Tibial nerve (tissue), 4 donors: ENCODE results near the gene LRCH4. TPM values are rescaled to one million over a fixed set of nuclear protein-coding genes. Genes with fewer than 3 reads are reported as not detected.
A peak's percentile ranks its signal among the peaks of the same experiment; 100 is the strongest.

Experiments
- DNase-seq, 2 donors: peaks; one replicate each; pipeline ENCODE4 v3.0.0-alpha.2; 2019; ENCODE audit warnings: low spot score in 2 of 2
- H3K27ac ChIP-seq, 4 donors: fragments of 200-600 bp; sonication (generic) in 3 of 4; one replicate each; pipeline ENCODE4 v1.5.1; 2017 to 2019; ENCODE audit warnings: mild to moderate bottlenecking in 1 of 4
- H3K27me3 ChIP-seq, 2 donors: fragments of 200-600 bp; sonication (generic) in 1 of 2; one replicate each; pipeline versions ENCODE4 v1.5.1 to v1.6.0; 2017 to 2019
- H3K36me3 ChIP-seq, 3 donors: fragments of 200-600 bp; sonication (generic); one replicate each; pipeline ENCODE4 v1.5.1; 2018 to 2019
- H3K4me1 ChIP-seq, 4 donors: fragments of 200-600 bp; sonication (generic) in 3 of 4; one replicate each; pipeline ENCODE4 v1.5.1; 2017 to 2019
- H3K4me3 ChIP-seq, 4 donors: fragments of 200-600 bp; sonication (generic) in 3 of 4; one replicate each; pipeline ENCODE4 v1.5.1; 2017 to 2019; ENCODE audit warnings: mild to moderate bottlenecking in 1 of 4, moderate library complexity in 1 of 4
- H3K9me3 ChIP-seq, 4 donors: fragments of 200-600 bp; sonication (generic) in 3 of 4; one replicate each; pipeline ENCODE4 v1.5.1; 2017 to 2019
- CTCF ChIP-seq, 5 experiments: fragments of 200-600 bp in 3 of 5; fragments of 450-650 bp in 2 of 5; sonication (generic) in 3 of 5; IDR thresholded peaks; one replicate each; pipeline ENCODE4 v1.5.1; 2016 to 2019; ENCODE audit warnings: antibody characterized with exemption in 5 of 5, mild to moderate bottlenecking in 3 of 5, moderate library complexity in 2 of 5
- EP300 ChIP-seq, 2 donors: sonication (generic); formaldehyde crosslinking; IDR thresholded peaks; one replicate each; pipeline ENCODE4 v1.6.1; 2017; ENCODE audit warnings: antibody characterized with exemption in 2 of 2, mild to moderate bottlenecking in 1 of 2
- POLR2A ChIP-seq, 2 donors: fragments of 450-650 bp; IDR thresholded peaks; one replicate each; pipeline ENCODE4 v1.6.1; 2017; ENCODE audit warnings: antibody characterized with exemption in 2 of 2, mild to moderate bottlenecking in 2 of 2, moderate library complexity in 2 of 2
- WGBS, 2 donors: methylation state at CpG; one replicate each; pipeline ENCODE4 v1.1.5; 2018; 5-methylcytosine and 5-hydroxymethylcytosine counted together
- total RNA-seq, 4 donors: library from RNA; depleted of rRNA; stranded (reverse); fragments of >200 nt; gene quantifications; one replicate each; pipeline ENCODE4 v1.1.0, GENCODE V29; 2016

The LRCH4 gene
- total RNA-seq, 4 donors from 2014 or later, result 135 to 174 (median 170) TPM

- 93 to 95% methylated on average over 23 of the region's 23 CpGs for WGBS, 2 donors
- TF ChIP-seq POLR2A (IDR thresholded peaks at IDR 0.05) (no peak), CTCF (IDR thresholded peaks at IDR 0.05) (no peak), EP300 (IDR thresholded peaks at IDR 0.05) (no peak)
Measured at GRCh38 chr7:100620804-100621203, 34.9 kb upstream of the LRCH4 start.

GRCh38 chr7:100620239-100620638 is 34.3 kb upstream of the LRCH4 start:
- H3K36me3 ChIP-seq, result peaks cover 0 to 40% (median 0%) of the 10 kb centered on the region in 3 donors
- 89 to 93% methylated on average over 6 of the region's 6 CpGs for WGBS, 2 donors

More at GRCh38 chr7:100620804-100621203, 34.9 kb upstream of the LRCH4 start:
- no peaks in the 10 kb centered on the region for H3K9me3 ChIP-seq
- H3K4me1 ChIP-seq, result no peaks in the 10 kb centered on the region
- H3K4me3 ChIP-seq, result no peak overlapping the region
- no peak for DNase-seq
- peaks cover 0 to 34% (median 0%) of the 10 kb centered on the region in 3 donors for H3K36me3 ChIP-seq
- no peaks in the 10 kb centered on the region for H3K27me3 ChIP-seq
- no peak overlapping the region for H3K27ac ChIP-seq

GRCh38 chr7:100614308-100614861 is 28.5 kb upstream of the LRCH4 start:
- 87 to 93% methylated on average over 6 of the region's 6 CpGs for WGBS, 2 donors

More at GRCh38 chr7:100620239-100620638, 34.3 kb upstream of the LRCH4 start:
- no peaks in the 10 kb centered on the region for H3K9me3 ChIP-seq
- no peak for DNase-seq
- no peak overlapping the region for H3K4me3 ChIP-seq
- no peaks in the 10 kb centered on the region for H3K4me1 ChIP-seq
- H3K27me3 ChIP-seq, result no peaks in the 10 kb centered on the region
- no peak overlapping the region for H3K27ac ChIP-seq
- no peak for TF ChIP-seq CTCF (IDR thresholded peaks at IDR 0.05)

DNA sequence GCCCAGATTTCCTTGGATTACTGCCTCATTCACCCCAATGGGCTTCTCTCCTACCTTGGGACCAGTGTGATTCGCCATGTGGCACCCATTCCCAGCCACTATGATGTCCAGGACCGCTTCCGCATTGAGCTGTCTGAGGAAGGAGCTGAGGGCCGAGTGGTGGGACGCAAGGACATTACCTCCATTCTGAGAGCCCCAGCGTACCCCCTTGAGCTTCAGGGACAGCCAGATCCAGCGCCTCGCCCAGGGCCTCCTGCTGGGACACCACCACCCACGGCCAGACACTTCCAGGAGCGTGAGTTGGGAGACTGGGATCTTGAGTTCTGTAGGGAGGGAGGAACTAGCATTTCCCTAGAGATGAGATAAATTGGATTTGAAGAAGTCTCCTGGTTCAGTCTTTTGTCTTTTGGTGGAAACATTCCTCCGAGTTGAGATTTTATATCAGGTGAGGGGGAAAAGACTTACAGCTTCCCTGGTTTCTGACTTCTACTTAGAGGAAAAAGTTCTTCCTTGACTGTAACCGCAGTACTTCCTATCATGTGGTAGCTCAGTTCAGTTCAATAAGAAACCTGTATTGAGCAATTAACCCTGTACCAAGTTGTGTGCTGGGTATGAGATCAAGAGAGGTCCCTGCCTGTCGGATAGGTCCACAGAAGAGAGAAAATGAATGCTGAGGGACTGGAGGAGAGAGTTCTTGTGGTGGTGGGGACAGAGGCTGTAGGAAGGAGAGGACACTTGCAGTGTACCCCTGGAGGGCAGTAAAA is 27.7 kb upstream of the LRCH4 start:
- Histone ChIP-seq H3K9me3 (no peaks in the 10 kb centered on the region), H3K4me3 (peak overlapping the region in 3 of 4 donors; percentile 55 to 85 (median 66)), H3K36me3 (peaks cover 0 to 33% (median 0%) of the 10 kb centered on the region in 3 donors), H3K27ac (peak overlapping the region in 2 of 4 donors; percentile 94 to 96), H3K4me1 (peaks cover 0 to 22% (median 9%) of the 10 kb centered on the region in 4 donors), H3K27me3 (no peaks in the 10 kb centered on the region)
- WGBS, 2 donors, result 87 to 89% methylated on average over 12 to 13 of the region's 13 CpGs
- TF ChIP-seq CTCF (IDR thresholded peaks at IDR 0.05), result no peak
- no peak for DNase-seq

More at GRCh38 chr7:100614308-100614861, 28.5 kb upstream of the LRCH4 start:
- H3K27me3 ChIP-seq, result no peaks in the 10 kb centered on the region
- no peak overlapping the region for H3K4me3 ChIP-seq
- no peak for DNase-seq
- H3K36me3 ChIP-seq, result peaks cover 0 to 33% (median 0%) of the 10 kb centered on the region in 3 donors
- H3K4me1 ChIP-seq, result peaks cover 0 to 22% (median 9%) of the 10 kb centered on the region in 4 donors
- TF ChIP-seq POLR2A (IDR thresholded peaks at IDR 0.05), result no peak
- no peak for TF ChIP-seq CTCF (IDR thresholded peaks at IDR 0.05)
- H3K9me3 ChIP-seq, result no peaks in the 10 kb centered on the region
- no peak overlapping the region for H3K27ac ChIP-seq

DNA sequence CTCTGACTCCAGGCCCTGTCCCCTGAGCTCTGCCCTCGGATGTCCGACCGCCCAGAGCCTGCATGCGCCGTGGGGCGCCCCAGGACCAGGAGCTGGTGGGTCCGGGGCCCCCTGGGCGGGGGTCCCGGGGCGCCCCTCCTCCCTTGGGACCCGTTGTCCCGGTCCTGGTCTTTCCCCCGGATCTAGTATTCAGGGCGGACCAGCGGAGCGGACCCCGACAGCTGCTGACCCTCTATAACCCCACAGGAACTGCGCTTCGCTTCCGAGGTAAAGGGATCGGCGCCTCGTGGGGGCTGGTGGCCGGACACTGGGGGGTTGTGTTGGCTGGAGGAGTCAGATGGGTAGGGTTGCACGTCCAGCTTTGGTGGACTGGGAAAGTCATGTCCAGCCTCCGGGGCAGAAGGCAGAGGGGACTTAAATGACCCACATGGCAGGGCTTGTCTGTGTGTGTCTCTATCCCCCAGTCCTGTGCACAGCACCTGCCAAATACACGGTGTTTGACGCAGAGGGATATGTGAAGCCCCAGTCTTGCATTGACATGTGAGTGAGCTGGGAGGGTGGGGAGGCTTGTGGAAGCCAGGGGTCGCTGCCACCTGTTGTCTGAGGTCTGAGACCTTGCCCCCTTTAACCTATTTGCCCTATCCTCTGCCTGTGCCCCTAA is 26.9 kb upstream of the LRCH4 start:
- no peaks in the 10 kb centered on the region for H3K27me3 ChIP-seq
- no peaks in the 10 kb centered on the region for H3K9me3 ChIP-seq
- H3K4me1 ChIP-seq, result peaks cover 0 to 22% (median 9%) of the 10 kb centered on the region in 4 donors
- H3K27ac ChIP-seq, result peak overlapping the region; percentile 94 to 96 (median 95)
- 1 to 7% methylated on average over 11 to 20 of the region's 29 CpGs for WGBS, 2 donors
- H3K36me3 ChIP-seq, result peaks cover 0 to 28% (median 0%) of the 10 kb centered on the region in 3 donors
- peak overlapping the region; percentile 53 to 85 (median 60) for H3K4me3 ChIP-seq
- peak in 1 of 5 experiments; percentile 9 for TF ChIP-seq CTCF (IDR thresholded peaks at IDR 0.05)
- TF ChIP-seq POLR2A (IDR thresholded peaks at IDR 0.05), result no peak
- peak in 1 of 2 donors; percentile 9 for DNase-seq
